ENCODE results near the gene MYH14. TPM values are rescaled to one million over a fixed set of nuclear protein-coding genes. Genes with fewer than 3 reads are reported as not detected.
A peak's percentile ranks its signal among the peaks of the same experiment; 100 is the strongest.

MYH14 gene
- polyA plus RNA-seq, 3 donors, result not detected

- peaks cover 0 to 4% of the 10 kb centered on the region in 2 donors for H3K4me1 ChIP-seq (ENCODE audit: control insufficient read depth in 1 of 2, insufficient read depth in 2 of 2, low read length in 2 of 2)
- H3K9me3 ChIP-seq (replicated peaks in 1 of 2; ENCODE audit: control insufficient read depth in 1 of 2, insufficient read depth in 1 of 2, low read length in 2 of 2), result peaks cover 0 to 24% of the 10 kb centered on the region in 2 donors
- H3K4me2 ChIP-seq (replicated peaks; ENCODE audit: extremely low read depth, low read length, poor library complexity, severe bottlenecking), result no peak overlapping the region
- 3% methylated on average over 5 of the region's 18 CpGs for WGBS (ENCODE audit: insufficient coverage)
- no peaks in the 10 kb centered on the region for H3K79me2 ChIP-seq (ENCODE audit: insufficient read depth, low read length)
- no peaks in the 10 kb centered on the region for H3K36me3 ChIP-seq (replicated peaks in 1 of 2; ENCODE audit: control insufficient read depth in 1 of 2, insufficient read depth in 2 of 2, low read length in 2 of 2)
- H3K4me3 Mint-ChIP-seq, result peak overlapping the region in 1 of 2 donors; percentile 75
- H3K27me3 Mint-ChIP-seq (ENCODE audit: low read depth in 3 of 3), result peaks cover 57 to 77% (median 72%) of the 10 kb centered on the region in 3 donors
- TF ChIP-seq CTCF (IDR thresholded peaks at IDR 0.05), result no peak
- H3K9ac ChIP-seq (ENCODE audit: insufficient read depth, low read length, poor library complexity, severe bottlenecking), result no peak overlapping the region
- intact Hi-C loops (cut with micrococcal nuclease), result no loop called here
- peaks cover 0 to 26% (median 8%) of the 10 kb centered on the region in 7 donors for H3K9me3 Mint-ChIP-seq
- peaks cover 0 to 4% of the 10 kb centered on the region in 2 donors for H3K36me3 Mint-ChIP-seq
- peaks cover 3% of the 10 kb centered on the region for H3K4me1 Mint-ChIP-seq
- H3K27me3 ChIP-seq (ENCODE audit: control insufficient read depth in 2 of 2, insufficient read depth in 2 of 2, low read length in 2 of 2), result peaks cover 39 to 63% of the 10 kb centered on the region in 2 donors
- H3K27ac ChIP-seq (ENCODE audit: low read depth in 1 of 2, low read length in 2 of 2), result no peak overlapping the region
- no peak overlapping the region for H3K4me3 ChIP-seq (replicated peaks in 1 of 3; ENCODE audit: low read depth in 2 of 3, low read length in 3 of 3)
- H3K27ac Mint-ChIP-seq, result no peak overlapping the region
- no peaks in the 10 kb centered on the region for H4K20me1 ChIP-seq (ENCODE audit: insufficient read depth, low read length)
- DNase-seq, result peak in 1 of 3 donors; percentile 57
- no peak overlapping the region for H2AFZ ChIP-seq (ENCODE audit: insufficient read depth, low read depth, low read length, poor library complexity, severe bottlenecking)
Observed at GRCh38 chr19:50315773-50316448, 112.5 kb downstream of the MYH14 start.

GRCh38 chr19:50317115-50317514 is 113.7 kb downstream of the MYH14 start:
- no peak for DNase-seq
- H3K27ac ChIP-seq (ENCODE audit: low read depth in 1 of 2, low read length in 2 of 2), result no peak overlapping the region
- H3K79me2 ChIP-seq (ENCODE audit: insufficient read depth, low read length), result no peaks in the 10 kb centered on the region
- WGBS (ENCODE audit: insufficient coverage), result 86% methylated on average over 4 of the region's 4 CpGs
- peaks cover 6% of the 10 kb centered on the region for H4K20me1 ChIP-seq (ENCODE audit: insufficient read depth, low read length)
- H3K4me1 ChIP-seq (ENCODE audit: control insufficient read depth in 1 of 2, insufficient read depth in 2 of 2, low read length in 2 of 2), result peaks cover 0 to 4% of the 10 kb centered on the region in 2 donors
- peaks cover 3% of the 10 kb centered on the region for H3K4me1 Mint-ChIP-seq
- H3K36me3 ChIP-seq (replicated peaks in 1 of 2; ENCODE audit: control insufficient read depth in 1 of 2, insufficient read depth in 2 of 2, low read length in 2 of 2), result no peaks in the 10 kb centered on the region
- no peak for TF ChIP-seq CTCF (IDR thresholded peaks at IDR 0.05)
- H3K4me3 ChIP-seq (replicated peaks in 1 of 3; ENCODE audit: low read depth in 2 of 3, low read length in 3 of 3), result no peak overlapping the region
- no peak overlapping the region for H3K4me3 Mint-ChIP-seq
- peaks cover 51 to 67% (median 64%) of the 10 kb centered on the region in 3 donors for H3K27me3 Mint-ChIP-seq (ENCODE audit: low read depth in 3 of 3)
- H2AFZ ChIP-seq (ENCODE audit: insufficient read depth, low read depth, low read length, poor library complexity, severe bottlenecking), result no peak overlapping the region
- H3K9ac ChIP-seq (ENCODE audit: insufficient read depth, low read length, poor library complexity, severe bottlenecking), result no peak overlapping the region
- H3K36me3 Mint-ChIP-seq, result peaks cover 0 to 5% of the 10 kb centered on the region in 2 donors
- H3K9me3 ChIP-seq (replicated peaks in 1 of 2; ENCODE audit: control insufficient read depth in 1 of 2, insufficient read depth in 1 of 2, low read length in 2 of 2), result peaks cover 0 to 19% of the 10 kb centered on the region in 2 donors
- H3K27me3 ChIP-seq (ENCODE audit: control insufficient read depth in 2 of 2, insufficient read depth in 2 of 2, low read length in 2 of 2), result peaks cover 37 to 53% of the 10 kb centered on the region in 2 donors
- no peak overlapping the region for H3K27ac Mint-ChIP-seq
- H3K4me2 ChIP-seq (replicated peaks; ENCODE audit: extremely low read depth, low read length, poor library complexity, severe bottlenecking), result no peak overlapping the region
- H3K9me3 Mint-ChIP-seq, result peaks cover 0 to 26% (median 8%) of the 10 kb centered on the region in 7 donors
- intact Hi-C loops (cut with micrococcal nuclease), result no loop called here

Data from CD14-positive monocyte (primary cell).